ENCODE measurements around the gene TANC1. TPM values are rescaled to one million over a fixed set of nuclear protein-coding genes. Genes with fewer than 3 reads are reported as not detected.

The TANC1 gene
- total and polyA plus RNA-seq, 2 experiments from 2014 or later = 2.8 to 9.5 TPM

GRCh38 chr2:159084384-159085370 is 116.2 kb downstream of the TANC1 start:
- no peaks in the 10 kb centered on the region; the same call in 1 of the 3 replicates for H3K4me1 Mint-ChIP-seq
- TF ChIP-seq EZH2phosphoT487 (IDR thresholded peaks at IDR 0.05; ENCODE audit: unreplicated experiment) (no peak), ZNF331 (CRISPR knock-in tag; IDR thresholded peaks at IDR 0.05; ENCODE audit: low read depth) (no peak), JUNB (IDR thresholded peaks at IDR 0.05; ENCODE audit: unreplicated experiment) (no peak), ZNF462 (CRISPR knock-in tag; IDR thresholded peaks at IDR 0.05) (no peak), CREB1 (CRISPR knock-in tag; IDR thresholded peaks at IDR 0.05; ENCODE audit: low read depth) (no peak), NANOG (IDR thresholded peaks at IDR 0.05; ENCODE audit: borderline replicate concordance) (no peak), CTCF (conservative IDR thresholded peaks at IDR 0.05; ENCODE audit: low read depth in 2 of 2) (no peak), POLR2AphosphoS5 (IDR thresholded peaks at IDR 0.05; ENCODE audit: low read depth) (no peak), ZNF114 (CRISPR knock-in tag; IDR thresholded peaks at IDR 0.05) (no peak), ETS1 (IDR thresholded peaks at IDR 0.05) (no peak), REST (IDR thresholded peaks at IDR 0.05; ENCODE audit: unreplicated experiment) (no peak)
- no peak overlapping the region for H3K4me3 Mint-ChIP-seq
- DNase-seq (ENCODE audit: low spot score) (no peak), ATAC-seq (no peak)
- Histone ChIP-seq H3F3A (replicated peaks; ENCODE audit: low read depth) (no peaks in the 10 kb centered on the region), H3K4me2 (no peak overlapping the region), H3K4me3 (no peak overlapping the region), H3K27ac (ENCODE audit: low read depth) (no peak overlapping the region), H3K4me1 (ENCODE audit: insufficient read depth) (no peaks in the 10 kb centered on the region; the same call in 1 of the 2 replicates), H4K20me1 (replicated peaks; ENCODE audit: insufficient read depth) (no peaks in the 10 kb centered on the region; the same call in 1 of the 2 replicates), H3K9me2 (ENCODE audit: insufficient read depth) (no peaks in the 10 kb centered on the region), H3K27me3 (ENCODE audit: insufficient read depth) (no peaks in the 10 kb centered on the region), H3K36me3 (ENCODE audit: insufficient read depth) (no peaks in the 10 kb centered on the region), H3K79me2 (replicated peaks; ENCODE audit: insufficient read depth) (no peaks in the 10 kb centered on the region), H2AFZ (no peak overlapping the region)
- H3K27ac Mint-ChIP-seq = no peak overlapping the region
- H3K9me3 Mint-ChIP-seq = no peaks in the 10 kb centered on the region
- H3K36me3 Mint-ChIP-seq (ENCODE audit: low read depth) = no peaks in the 10 kb centered on the region
- H3K27me3 Mint-ChIP-seq (ENCODE audit: insufficient read depth, low read depth, poor library complexity) = peaks cover 4% of the 10 kb centered on the region
